H54 (cell line): ENCODE measurements around the gene RAB20.
"Not testable (repeated sequence)": the region's sequence is repeated elsewhere in the genome, so short reads cannot be mapped to it uniquely, and the experiment has no call there.

Experiments
- DNase-seq: peaks from one replicate; pipeline ENCODE4 v3.0.0; 2011; ENCODE audit warnings: low spot score, mixed read lengths; ENCODE audit not compliant: insufficient read length
- FAIRE-seq: peaks from 3 replicates; lab custom pipeline; 2011; peaks lifted over from hg19 to GRCh38; lab: Jason Lieb, UNC
- POLR2A ChIP-seq: IDR thresholded peaks from 2 replicates; pipeline ENCODE4 v1.6.1; 2011; ENCODE audit warnings: low read depth, mild to moderate bottlenecking, low read length

RAB20 gene

DNA sequence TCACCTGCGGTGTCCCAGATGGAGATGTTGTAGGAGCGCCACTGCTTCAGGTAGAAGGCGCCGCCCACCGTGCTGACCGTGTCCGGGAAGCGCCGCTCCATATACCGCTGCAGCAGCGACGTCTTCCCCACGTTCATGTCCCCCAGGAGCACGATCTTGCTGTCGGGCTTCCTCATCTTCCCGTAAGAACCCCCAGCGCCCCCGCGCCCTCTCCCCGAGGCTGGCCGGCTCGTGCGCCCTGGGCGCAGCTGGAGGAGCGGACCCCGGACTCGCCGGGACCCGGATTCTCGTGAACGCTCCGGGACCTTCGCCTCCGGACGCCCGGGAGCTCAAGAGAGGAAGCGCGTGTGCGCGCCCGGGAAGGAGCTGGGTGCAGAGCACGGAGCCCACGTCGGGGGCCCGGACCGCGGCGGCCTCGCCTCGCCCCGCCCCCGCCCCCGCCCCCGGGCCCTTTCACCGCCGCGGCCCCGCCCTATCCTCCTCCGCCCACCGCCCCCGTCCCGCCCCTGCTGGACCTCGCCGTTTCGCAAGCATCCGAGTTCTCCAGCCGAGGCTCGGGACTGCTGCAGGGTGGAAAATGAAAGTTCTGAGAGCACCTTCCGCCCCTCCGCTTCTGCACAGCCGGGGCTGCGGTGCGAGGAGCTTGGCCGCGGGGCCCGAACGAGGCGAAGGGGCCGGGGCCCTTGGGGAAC lies at the start of gene RAB20:
RAB20 (minus strand) TSS at position 379 of the 692 bp plus-strand sequence; CDS start at position 176, 203 bp downstream.
- 0 out of 2 replicates have a peak, but pooled peaks have one; percentile 7 for TF ChIP-seq POLR2A
- FAIRE-seq (no peak), DNase-seq (peak; percentile 92)

DNA sequence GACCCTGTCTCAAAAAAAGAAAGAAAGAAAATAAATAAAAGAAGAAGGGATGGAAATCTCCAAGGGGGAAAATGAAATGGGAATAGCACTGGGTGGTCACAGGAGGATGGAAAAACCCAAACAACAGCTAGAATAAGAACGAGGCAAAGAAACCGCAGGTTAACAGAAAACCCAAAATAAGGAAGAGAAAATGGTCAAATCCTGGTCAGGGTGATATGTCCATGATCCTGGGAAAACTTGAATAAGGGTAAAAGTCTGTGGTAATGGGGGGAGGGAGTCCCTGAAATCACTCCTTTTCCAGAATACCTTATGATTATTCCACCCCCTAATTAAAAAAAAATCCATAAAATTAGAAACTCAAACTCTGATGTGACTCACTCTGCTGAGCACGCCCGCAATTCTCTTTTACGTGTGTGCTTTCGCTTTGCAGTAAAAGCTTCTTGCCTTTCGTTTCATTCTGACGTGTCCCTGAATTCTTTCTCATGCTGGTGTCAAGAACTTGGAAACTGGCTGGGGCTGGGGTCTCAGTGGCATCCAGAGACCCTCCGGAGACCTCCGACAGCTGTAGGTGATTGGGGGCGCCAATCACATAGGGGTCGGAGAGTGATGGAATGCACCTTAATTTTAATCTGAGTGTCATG lies 49.6 kb upstream of the RAB20 start:
- TF ChIP-seq POLR2A: no peak
- DNase-seq: peak; percentile 92
- peak; percentile 95 for FAIRE-seq

DNA sequence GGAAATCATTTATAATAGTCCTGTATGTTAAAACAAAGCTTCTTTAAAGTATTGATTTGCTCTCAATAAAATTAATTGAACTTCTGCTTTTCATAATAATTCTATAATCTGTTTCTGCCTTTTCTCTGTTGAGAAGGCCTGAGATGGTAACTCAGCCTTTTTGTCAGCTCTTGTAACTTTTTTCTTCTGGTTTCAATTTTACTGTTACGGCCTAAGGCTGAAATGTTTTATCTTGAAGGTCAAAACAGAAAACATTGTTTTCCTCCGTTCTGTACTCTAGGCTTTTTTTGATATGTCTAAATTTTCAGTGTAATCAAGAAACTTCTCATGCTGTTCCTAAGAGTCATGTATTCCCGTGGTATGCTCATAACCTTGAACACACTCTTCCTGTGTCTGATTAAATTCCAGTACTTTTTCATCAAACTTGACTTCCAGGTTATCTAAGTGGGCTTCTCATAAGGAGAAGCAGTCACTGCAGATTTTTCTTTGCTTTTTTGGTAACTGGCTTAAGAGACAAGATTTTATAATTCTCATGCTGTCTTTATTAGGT lies 46.2 kb upstream of the RAB20 start:
- no peak for FAIRE-seq
- no peak for TF ChIP-seq POLR2A
- no peak for DNase-seq

DNA sequence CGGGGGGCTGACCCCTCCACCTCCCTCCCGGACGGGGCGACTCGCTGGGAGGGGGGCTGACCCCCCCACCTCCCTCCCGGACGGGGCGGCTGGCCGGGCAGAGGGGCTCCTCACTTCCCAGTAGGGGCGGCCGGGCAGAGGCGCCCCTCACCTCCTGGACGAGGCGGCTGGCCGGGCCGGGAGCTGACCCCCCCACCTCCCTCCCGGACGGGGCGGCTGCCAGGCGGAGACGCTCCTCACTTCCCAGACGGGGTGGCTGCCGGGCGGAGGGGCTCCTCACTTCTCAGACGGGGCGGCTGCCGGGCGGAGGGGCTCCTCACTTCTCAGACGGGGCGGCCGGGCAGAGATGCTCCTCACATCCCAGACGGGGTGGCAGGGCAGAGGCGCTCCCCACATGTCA lies 44.8 kb upstream of the RAB20 start:
- not testable (repeated sequence) for DNase-seq, FAIRE-seq

DNA sequence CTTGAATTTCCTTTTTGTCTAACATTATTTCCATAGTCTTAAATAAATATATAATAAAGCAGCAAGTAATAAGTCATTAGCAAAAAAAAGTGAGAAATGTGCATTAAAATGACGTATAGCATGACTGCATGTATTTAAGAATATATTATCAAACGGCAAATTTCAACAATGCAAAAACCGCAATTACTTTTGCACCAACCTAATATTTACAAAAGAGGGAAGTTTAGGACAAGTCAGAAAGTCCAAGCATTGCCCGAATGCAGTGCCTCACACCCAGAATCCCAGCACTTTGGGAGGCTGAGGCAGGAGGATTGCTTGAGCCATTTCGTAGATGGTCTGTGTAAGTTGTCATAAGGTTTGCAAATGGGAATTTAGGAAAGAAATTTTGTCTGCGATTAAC lies 43.6 kb upstream of the RAB20 start:
- DNase-seq (no peak), FAIRE-seq (no peak)
- TF ChIP-seq POLR2A: no peak

DNA sequence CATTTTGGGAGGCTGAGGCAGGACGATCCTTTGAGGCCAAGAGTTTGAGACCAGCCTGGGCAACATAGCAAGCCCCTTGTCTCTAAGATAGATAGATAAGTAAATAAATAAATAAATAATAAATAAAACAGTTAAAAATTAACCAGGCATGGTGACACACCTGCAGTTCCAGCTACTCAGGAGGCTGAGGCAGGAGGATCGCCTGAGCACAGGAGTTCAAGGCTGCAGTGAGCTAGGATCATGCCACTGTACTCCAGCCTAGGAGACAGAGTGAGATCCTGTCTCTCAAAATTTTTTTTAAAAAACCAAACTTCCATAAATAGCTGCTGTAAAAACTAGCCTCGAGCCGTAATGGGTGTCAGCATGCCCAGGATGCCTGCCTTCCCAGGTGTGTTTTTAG lies 39.5 kb upstream of the RAB20 start:
- TF ChIP-seq POLR2A: no peak
- FAIRE-seq: no peak
- DNase-seq: no peak

GRCh38 chr13:110600261-110600819 lies 38.8 kb upstream of the RAB20 start:
- no peak for TF ChIP-seq POLR2A
- DNase-seq (no peak), FAIRE-seq (no peak)

DNA sequence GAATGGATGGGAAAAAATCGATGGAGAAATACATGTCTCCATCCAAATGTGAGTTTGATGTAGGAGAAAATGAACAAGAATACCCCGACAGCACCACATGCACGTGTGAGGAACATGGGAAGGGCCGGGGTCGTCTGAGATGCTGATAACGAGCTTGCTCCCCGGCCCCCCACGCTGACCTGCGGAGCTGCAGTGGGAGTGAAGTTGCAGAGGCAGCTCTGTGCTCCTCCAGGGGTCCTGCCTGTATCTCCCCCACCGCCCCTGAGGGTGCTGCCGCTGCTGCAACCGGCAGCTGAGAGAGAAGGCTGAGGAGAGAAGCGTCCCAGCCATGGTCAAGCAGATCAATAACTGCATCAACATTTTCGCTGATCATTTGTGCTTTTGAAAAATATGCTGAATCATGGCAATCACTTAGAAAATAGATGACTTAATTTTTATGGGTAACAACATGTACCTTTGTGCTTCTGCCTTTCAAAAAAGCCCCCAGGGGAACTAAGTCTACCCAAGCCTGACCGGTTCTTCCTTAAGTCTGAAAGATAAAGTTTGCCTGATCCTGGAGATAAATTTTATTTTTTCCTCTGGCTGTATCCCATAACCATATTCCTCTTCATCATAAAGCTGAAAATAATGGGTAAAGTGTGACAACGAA lies 35.6 kb upstream of the RAB20 start:
- DNase-seq: no peak
- no peak for TF ChIP-seq POLR2A

GRCh38 chr13:110593430-110594130 lies 32.1 kb upstream of the RAB20 start:
- DNase-seq: peak; percentile 76
- FAIRE-seq: peak; percentile 98
- TF ChIP-seq POLR2A: no peak

More for the DNA sequence above, 35.6 kb upstream of the RAB20 start:
- FAIRE-seq: no peak

DNA sequence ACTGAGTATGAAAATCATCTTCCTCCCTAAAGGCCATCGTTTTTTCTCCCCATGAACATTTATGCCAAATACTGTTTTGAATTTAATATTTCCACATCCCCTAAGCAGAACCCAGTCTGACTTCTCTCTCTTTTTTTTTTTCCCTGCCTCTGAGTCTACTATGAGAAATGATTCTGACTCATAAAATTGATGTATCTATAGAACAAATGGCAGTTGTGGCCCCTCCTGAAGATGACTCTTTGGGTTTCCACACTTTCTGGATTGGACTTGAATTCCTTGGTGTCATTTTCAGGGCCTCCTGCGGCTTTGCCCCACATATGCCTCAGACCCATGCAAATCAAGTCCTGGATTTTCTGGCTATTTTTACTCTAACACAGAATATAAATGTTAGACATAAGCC lies 31.1 kb upstream of the RAB20 start:
- TF ChIP-seq POLR2A: no peak
- peak; percentile 91 for FAIRE-seq
- peak; percentile 42 for DNase-seq

- FAIRE-seq (no peak), DNase-seq (no peak)
- TF ChIP-seq POLR2A: no peak
These were observed 29.1 kb upstream of the RAB20 start for GRCh38 chr13:110590577-110590976.

- no peak for TF ChIP-seq POLR2A
- no peak for DNase-seq
- no peak for FAIRE-seq
These were observed 28.4 kb upstream of the RAB20 start for GRCh38 chr13:110589793-110590390.
